SW 1271 (cell line): Measurements from ENCODE around the gene ANKRD11.
"Not testable (repeated sequence)": the region's sequence is repeated elsewhere in the genome, so short reads cannot be mapped to it uniquely, and the experiment has no call there.

Experiments
- DNase-seq, 2 experiments: peaks; one replicate each; lab custom pipeline; 2025; lab: John Stamatoyannopoulos, UW

ANKRD11 gene

GRCh38 chr16:89314854-89315253, 175.5 kb downstream of the ANKRD11 start:
- DNase-seq = no peak

- DNase-seq = no peak
Measured at GRCh38 chr16:89314357-89314756, 176.0 kb downstream of the ANKRD11 start.

- DNase-seq = no peak
Measured at GRCh38 chr16:89313583-89313982, 176.8 kb downstream of the ANKRD11 start.

- DNase-seq = no peak
Measured at GRCh38 chr16:89312598-89313299, 177.6 kb downstream of the ANKRD11 start.

GRCh38 chr16:89312194-89312593, 178.2 kb downstream of the ANKRD11 start:
- no peak for DNase-seq

- no peak for DNase-seq
Measured at GRCh38 chr16:89311636-89312035, 178.7 kb downstream of the ANKRD11 start.

- DNase-seq = no peak
Measured at GRCh38 chr16:89309438-89310122, 180.8 kb downstream of the ANKRD11 start.

- no peak for DNase-seq
Measured at GRCh38 chr16:89308391-89309333, 181.7 kb downstream of the ANKRD11 start.

- DNase-seq = no peak
Measured at GRCh38 chr16:89307421-89307805, 182.9 kb downstream of the ANKRD11 start.

GRCh38 chr16:89306457-89307420, 183.6 kb downstream of the ANKRD11 start:
- not testable (repeated sequence) for DNase-seq

- DNase-seq = no peak
Measured at GRCh38 chr16:89304941-89305705, 185.2 kb downstream of the ANKRD11 start.

GRCh38 chr16:89304181-89304851, 186.0 kb downstream of the ANKRD11 start:
- DNase-seq = no peak

GRCh38 chr16:89303617-89304016, 186.7 kb downstream of the ANKRD11 start:
- DNase-seq = no peak

GRCh38 chr16:89300976-89301360, 189.4 kb downstream of the ANKRD11 start:
- no peak for DNase-seq

- DNase-seq = no peak
Measured at GRCh38 chr16:89300311-89300975, 189.9 kb downstream of the ANKRD11 start.

GRCh38 chr16:89299357-89300111, 190.8 kb downstream of the ANKRD11 start:
- not testable (repeated sequence) for DNase-seq

- no peak for DNase-seq
Measured at GRCh38 chr16:89298623-89299225, 191.6 kb downstream of the ANKRD11 start.

GRCh38 chr16:89297910-89298545, 192.3 kb downstream of the ANKRD11 start:
- DNase-seq = no peak
